Hematopoietic multipotent progenitor cell (in vitro differentiated cells): ENCODE measurements around the gene FNDC11. TPM values are rescaled to one million over a fixed set of nuclear protein-coding genes. Genes with fewer than 3 reads are reported as not detected.
A peak's percentile ranks its signal among the peaks of the same experiment; 100 is the strongest.

Source experiments
- DNase-seq, 3 donors: peaks; one replicate each; pipeline ENCODE4 v3.0.0-alpha.2; 2011 to 2015; ENCODE audit warnings: low read depth in 2 of 3, low spot score in 2 of 3
- total RNA-seq: library from RNA; depleted of rRNA; stranded (reverse); fragments of >200 nt; gene quantifications from one replicate; pipeline ENCODE4 v1.2.3, GENCODE V29; 2012

The FNDC11 gene
- total RNA-seq, 1 donor, result 1.3 TPM

GRCh38 chr20:63577317-63577894 is 23.4 kb downstream of the FNDC11 start:
- DNase-seq, result no peak

GRCh38 chr20:63578224-63579016 is 24.5 kb downstream of the FNDC11 start:
- no peak for DNase-seq

GRCh38 chr20:63579017-63579694 is 25.2 kb downstream of the FNDC11 start:
- DNase-seq, result no peak

GRCh38 chr20:63580796-63581461 is 27.0 kb downstream of the FNDC11 start:
- peak; percentile 46 to 86 (median 67) for DNase-seq

- no peak for DNase-seq
Measured at GRCh38 chr20:63582382-63583063, 28.6 kb downstream of the FNDC11 start.

- DNase-seq, result no peak
Measured at GRCh38 chr20:63585616-63586565, 31.9 kb downstream of the FNDC11 start.

GRCh38 chr20:63586797-63587196 is 32.8 kb downstream of the FNDC11 start:
- no peak for DNase-seq

GRCh38 chr20:63587256-63587655 is 33.3 kb downstream of the FNDC11 start:
- no peak for DNase-seq

- peak in 2 of 3 donors; percentile 76 to 92 for DNase-seq
Measured at GRCh38 chr20:63587776-63588591, 34.0 kb downstream of the FNDC11 start.

GRCh38 chr20:63588641-63589041 is 34.7 kb downstream of the FNDC11 start:
- DNase-seq, result no peak

- no peak for DNase-seq
Measured at GRCh38 chr20:63589261-63590217, 35.6 kb downstream of the FNDC11 start.

- no peak for DNase-seq
Measured at GRCh38 chr20:63590218-63591146, 36.5 kb downstream of the FNDC11 start.

GRCh38 chr20:63591147-63591533 is 37.2 kb downstream of the FNDC11 start:
- DNase-seq, result no peak

GRCh38 chr20:63591786-63592355 is 37.9 kb downstream of the FNDC11 start:
- DNase-seq, result no peak

- no peak for DNase-seq
Measured at GRCh38 chr20:63592661-63593060, 38.7 kb downstream of the FNDC11 start.

GRCh38 chr20:63594043-63594561 is 40.1 kb downstream of the FNDC11 start:
- DNase-seq, result no peak
